Endothelial cell of umbilical vein (primary cell): Measurements from ENCODE around the gene RASA2.

ENCODE experiments used
- EZH2 ChIP-seq: IDR thresholded peaks from 2 replicates; pipeline ENCODE4 v1.6.1; 2012; ENCODE audit warnings: borderline replicate concordance, low read depth, mild to moderate bottlenecking, moderate library complexity, low read length, inconsistent platforms; ENCODE audit not compliant: severe bottlenecking
- POLR2A ChIP-seq: IDR thresholded peaks from 2 replicates; pipeline ENCODE4 v1.6.1; 2012; ENCODE audit warnings: low read depth, mild to moderate bottlenecking, control low read depth, low read length
- TF ChIP-seq, protein P1 (sequence below), 2 donors: IDR thresholded peaks; 1 replicate in 1 of 2; 2 replicates in 1 of 2; pipeline ENCODE4 v1.5.1; 2011; ENCODE audit warnings: low read length in 2 of 2, mild to moderate bottlenecking in 2 of 2, moderate library complexity in 2 of 2, control low read depth in 1 of 2, inconsistent platforms in 1 of 2, low read depth in 1 of 2; ENCODE audit not compliant: insufficient read depth in 1 of 2; ENCODE audit errors: extremely low read depth in 1 of 2
- TF ChIP-seq, protein P2 (sequence below): IDR thresholded peaks from 2 replicates; pipeline ENCODE4 v1.6.1; 2011; ENCODE audit not compliant: insufficient read depth, insufficient read length

DNA sequence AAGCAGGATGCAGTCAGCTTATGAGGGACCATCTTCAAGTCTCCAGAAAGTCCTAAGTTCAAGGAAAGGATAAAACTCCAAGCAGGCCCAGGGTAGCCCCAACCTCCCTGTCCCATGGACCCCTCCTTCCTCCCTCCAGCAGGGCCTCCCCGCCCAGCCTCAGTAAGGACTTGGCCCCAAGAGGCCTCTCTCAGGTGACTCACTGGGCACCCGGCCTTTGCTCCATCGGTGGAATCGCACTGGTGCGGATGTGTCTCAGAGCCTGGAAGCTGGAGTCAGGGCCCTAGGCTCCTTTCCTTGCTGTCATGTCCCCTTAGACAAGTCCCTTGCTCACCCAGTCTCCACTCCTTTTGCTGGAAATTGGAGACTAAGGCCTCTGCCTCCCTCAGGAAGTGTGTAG lies 136.9 kb downstream of the RASA2 start:
- TF ChIP-seq, protein P1, sequence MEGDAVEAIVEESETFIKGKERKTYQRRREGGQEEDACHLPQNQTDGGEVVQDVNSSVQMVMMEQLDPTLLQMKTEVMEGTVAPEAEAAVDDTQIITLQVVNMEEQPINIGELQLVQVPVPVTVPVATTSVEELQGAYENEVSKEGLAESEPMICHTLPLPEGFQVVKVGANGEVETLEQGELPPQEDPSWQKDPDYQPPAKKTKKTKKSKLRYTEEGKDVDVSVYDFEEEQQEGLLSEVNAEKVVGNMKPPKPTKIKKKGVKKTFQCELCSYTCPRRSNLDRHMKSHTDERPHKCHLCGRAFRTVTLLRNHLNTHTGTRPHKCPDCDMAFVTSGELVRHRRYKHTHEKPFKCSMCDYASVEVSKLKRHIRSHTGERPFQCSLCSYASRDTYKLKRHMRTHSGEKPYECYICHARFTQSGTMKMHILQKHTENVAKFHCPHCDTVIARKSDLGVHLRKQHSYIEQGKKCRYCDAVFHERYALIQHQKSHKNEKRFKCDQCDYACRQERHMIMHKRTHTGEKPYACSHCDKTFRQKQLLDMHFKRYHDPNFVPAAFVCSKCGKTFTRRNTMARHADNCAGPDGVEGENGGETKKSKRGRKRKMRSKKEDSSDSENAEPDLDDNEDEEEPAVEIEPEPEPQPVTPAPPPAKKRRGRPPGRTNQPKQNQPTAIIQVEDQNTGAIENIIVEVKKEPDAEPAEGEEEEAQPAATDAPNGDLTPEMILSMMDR (IDR thresholded peaks at IDR 0.05; ENCODE audit: extremely low read depth in 1 of 2, insufficient read depth in 1 of 2, low read depth in 1 of 2, low read length in 2 of 2) = no peak
- no peak for TF ChIP-seq EZH2
- TF ChIP-seq, protein P2, sequence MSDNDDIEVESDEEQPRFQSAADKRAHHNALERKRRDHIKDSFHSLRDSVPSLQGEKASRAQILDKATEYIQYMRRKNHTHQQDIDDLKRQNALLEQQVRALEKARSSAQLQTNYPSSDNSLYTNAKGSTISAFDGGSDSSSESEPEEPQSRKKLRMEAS = no peak
- TF ChIP-seq POLR2A = no peak
